Medulla oblongata (tissue), 1 donor: ENCODE results near the gene PCLAF.
"Not testable (repeated sequence)": the region's sequence is repeated elsewhere in the genome, so short reads cannot be mapped to it uniquely, and the experiment has no call there.

Experiments
- DNase-seq: peaks from one replicate; pipeline ENCODE4 v3.0.0-alpha.2; 2015; ENCODE audit errors: extremely low spot score

Gene PCLAF, protein sequence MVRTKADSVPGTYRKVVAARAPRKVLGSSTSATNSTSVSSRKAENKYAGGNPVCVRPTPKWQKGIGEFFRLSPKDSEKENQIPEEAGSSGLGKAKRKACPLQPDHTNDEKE

DNA sequence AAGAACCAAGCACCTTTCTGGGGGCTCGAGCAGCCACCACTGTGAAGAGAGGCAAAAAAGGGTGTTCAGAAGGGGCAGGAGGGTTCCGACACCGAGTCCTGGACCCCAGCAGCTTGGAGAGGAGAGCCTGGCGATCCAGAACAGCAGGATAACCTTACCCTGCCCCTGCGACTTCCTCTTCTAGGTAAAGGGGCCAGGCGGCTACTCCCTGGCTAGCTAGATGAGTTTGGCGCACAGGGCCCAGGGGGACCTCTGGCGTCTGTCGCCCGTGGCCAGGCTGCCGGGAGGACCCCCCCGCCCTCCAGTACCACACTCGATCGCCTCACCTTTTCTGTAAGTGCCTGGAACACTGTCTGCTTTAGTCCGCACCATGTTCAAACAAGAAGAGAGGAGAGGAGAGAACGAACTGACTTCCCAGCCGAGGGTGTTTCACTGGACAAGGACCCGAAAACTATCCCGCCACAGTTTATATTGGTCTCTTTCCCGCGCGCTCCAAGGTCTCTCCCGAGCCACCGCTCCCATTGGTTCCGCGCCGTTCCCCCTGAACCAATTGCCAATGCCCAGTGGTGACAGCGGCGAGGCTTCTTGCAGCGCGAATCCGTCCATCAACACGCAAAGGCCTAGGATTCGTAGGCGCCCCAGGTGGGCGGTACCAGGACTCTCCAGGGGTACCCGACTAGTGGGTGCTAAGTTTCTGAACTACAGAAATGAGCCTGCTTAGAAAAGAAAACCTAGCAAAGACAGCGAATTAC is at the start of gene PCLAF:
TSS of gene PCLAF (minus strand) at position 442 of the 752 bp plus-strand sequence. CDS start at position 372, 70 bp downstream.
- peak; percentile 97 for DNase-seq

DNA sequence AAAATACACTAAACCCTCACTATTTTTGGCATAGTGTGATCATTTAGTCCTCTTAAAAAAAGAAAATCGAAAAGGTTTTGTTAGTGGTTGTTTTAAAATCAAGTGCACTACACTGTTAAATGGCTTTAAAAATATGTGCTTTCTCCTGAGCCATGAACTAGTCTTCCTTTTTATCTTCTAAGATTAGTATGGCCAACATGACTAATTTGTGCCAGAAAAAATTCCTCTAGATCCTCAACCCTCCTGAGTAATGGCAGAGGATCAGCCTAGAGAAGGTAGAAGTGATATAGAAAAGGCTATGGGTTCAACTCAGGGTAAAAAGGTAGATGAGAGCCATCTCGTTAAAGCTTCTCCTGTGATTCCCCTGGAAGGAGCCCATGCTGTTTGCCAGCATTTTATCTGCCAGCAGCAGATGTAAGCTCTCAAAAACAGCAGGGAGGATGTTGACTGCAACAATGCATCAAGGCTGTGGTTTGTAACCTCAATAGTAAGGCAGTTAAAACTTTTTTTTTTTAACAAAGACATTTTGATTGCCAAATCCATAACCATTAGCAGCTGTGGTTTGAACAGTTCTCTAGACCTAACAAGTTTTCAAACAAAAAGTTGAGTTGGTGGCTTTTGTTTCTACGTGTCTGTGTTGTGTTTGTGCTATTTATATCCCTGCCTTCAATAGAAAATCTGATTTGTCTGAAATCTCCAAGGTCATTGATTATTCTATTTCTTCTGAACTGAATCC is 48.9 kb upstream of the PCLAF start:
- no peak for DNase-seq

DNA sequence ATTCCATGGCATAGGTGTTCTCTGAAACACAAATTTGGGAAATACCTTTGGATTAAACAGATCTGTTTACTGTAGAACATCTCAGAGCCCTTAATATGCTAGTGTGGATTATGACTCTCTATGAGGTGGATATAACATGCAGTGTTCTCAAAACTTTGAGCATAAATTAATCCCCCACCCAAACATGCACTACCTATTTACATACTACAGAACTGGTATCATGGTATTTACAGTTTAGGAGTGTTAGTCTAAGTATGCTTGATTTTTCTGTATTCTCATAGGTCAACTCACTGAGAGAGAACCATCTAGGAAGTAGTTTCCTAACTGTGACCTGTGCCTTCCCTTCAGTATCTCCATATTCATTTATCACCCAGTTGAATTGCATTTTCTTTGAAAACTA is 48.2 kb upstream of the PCLAF start:
- no peak for DNase-seq

DNA sequence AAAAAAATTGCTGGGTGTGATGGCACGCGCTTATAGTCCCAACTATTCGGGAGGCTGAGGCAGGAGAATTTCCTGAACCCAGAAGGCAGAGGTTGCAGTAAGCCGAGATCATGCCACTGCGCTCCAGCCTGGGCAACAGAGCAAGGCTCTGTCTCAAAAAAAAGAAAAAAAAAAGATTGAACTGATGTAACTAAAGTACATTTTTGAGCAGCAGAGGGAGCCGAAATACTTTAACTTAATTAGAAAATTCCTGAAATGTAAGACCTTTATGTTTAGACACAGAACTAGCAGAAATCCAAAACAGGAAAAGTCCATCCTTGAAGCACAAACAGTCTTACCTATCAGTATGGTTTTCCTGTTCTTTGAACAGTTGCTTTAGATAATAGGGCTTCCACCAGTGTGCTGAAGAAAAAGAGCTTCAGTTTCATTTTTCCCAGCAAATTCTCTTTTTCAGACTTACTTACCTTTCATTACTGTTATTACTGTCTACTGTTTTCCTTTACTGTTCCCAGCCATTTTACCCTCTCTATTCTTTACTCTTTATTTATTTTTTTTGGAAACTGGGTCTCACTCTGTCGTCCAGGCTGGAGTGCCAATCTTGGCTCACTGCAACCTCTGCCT is 45.7 kb upstream of the PCLAF start:
- peak; percentile 62 for DNase-seq

DNA sequence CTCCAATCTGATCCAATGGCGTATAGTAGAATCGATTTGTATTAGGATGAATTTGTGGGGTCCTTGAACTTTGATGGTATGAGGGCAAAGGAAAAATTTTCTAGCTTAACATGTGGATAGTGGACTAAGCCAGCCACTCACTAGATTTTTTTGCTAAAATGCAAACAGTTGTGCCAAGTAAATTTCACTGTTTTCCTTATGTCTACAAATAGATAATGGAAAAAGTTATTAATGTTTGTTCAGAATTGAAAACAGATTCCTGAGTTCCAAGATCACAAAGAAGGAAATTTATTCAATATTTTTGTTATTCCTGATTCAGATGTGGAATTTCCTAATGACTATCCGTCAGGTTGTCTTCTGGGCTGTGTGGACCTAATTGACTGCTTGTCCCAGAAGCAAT is 44.0 kb upstream of the PCLAF start:
- no peak for DNase-seq

DNA sequence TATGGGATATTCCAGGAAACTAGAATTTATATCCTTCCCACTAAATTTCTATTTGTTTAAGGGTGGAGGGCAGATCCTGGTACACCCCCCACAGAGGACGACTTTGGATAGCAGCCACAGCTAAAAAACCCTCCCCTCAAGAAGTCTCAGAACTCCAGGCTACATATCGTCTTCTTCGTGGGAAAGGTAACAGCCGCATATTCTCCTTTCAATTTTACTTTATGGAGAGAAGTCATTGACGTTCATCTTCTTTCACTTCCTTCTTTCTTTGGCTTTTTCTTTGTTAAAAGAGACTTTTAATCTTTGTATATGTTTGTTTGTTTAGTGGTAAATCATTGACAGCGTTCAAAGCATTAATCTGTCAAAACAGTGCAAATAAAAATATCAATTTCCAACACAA is 42.7 kb upstream of the PCLAF start:
- no peak for DNase-seq

DNA sequence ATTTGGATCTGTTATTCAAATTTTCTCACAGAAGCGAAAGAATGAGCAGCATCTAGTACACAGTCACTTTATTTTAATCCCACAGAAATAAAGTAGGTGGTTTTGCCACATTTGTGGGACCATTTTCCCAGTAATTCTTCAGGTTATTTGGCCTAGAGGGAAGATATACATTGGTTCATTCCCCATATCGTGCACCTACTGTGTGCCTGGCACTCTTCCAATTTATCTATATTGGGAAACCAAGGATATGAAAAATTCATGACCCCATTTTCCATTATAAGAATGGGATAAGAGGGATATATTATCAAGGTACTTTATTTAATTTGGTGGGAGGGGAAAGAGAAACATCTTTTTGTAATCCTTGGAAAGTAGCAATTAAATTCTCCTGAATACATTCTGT is 41.5 kb upstream of the PCLAF start:
- DNase-seq: no peak

DNA sequence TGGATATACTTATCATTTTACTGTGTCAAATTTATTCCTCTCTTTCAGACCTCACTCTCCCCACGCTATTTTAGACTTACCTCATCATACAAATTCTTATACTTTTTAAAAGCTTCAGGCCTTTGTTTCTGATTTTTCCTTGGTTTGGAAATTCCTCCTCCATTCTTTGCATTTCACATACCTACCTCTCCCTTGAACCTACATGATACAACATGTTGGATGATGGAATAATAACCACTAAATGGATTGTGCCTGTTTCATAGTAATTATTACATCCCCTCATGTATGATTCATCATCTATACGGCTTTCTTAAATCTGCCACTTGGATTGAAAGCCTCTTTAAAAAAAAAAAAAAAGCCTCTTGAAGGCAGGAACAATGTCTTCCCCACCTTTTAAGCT is 31.0 kb upstream of the PCLAF start:
- DNase-seq: no peak

DNA sequence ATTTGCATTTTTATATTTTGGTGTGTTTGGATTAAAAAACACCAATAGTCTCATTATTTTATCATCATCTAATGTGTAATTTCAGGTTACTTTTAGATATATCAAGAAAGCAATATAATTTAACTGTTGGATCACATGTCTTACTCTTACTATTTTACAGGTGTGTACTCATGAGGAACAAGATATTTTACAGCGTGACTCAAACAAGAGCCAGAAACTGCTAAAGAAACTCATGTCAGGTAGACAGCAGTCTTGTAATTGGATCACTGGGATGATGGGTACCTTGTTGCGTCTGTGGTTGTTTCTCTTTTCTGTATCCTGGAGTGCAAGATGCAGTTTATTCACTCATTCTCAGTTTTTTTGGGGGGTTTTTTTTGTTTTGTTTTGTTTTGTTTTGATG is 19.3 kb upstream of the PCLAF start:
- DNase-seq: no peak

DNA sequence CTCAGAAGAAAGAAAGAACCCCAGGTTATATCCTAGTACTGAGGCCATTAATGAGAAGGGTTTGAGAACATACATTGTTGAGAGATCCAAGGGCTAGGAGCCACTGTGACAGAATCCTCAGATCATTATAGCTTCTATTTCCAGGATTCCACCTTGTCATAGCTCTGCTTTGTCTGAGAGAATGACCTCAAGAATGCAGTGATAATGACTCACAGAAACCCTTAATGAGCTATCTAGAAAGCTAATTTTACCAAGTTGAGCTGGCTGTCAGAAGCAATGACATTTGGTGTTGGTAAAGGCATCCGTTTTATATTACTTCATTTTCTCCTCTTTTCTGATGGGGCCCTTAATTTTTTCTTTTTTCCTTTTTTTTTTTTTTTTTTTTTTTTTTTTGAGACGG is 17.3 kb upstream of the PCLAF start:
- no peak for DNase-seq

DNA sequence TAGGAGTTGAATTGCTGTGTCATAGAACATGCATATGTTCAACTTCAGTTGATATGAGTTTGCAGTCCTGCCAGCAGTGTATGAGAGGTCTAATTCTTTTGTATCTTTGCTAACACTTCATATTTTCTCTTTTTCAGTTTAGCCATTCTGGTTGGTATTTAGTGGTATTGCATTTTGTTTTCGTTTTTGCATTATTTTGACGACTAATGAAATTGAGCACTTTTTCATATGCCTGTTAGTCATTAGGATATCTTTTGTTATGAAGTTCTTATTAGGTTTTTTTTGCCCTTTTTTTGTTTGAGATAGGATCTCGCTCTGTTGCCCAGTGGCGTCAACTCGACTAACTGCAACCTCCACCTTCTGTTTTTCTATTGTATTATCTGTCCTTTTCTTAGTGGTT is 15.5 kb upstream of the PCLAF start:
- no peak for DNase-seq

DNA sequence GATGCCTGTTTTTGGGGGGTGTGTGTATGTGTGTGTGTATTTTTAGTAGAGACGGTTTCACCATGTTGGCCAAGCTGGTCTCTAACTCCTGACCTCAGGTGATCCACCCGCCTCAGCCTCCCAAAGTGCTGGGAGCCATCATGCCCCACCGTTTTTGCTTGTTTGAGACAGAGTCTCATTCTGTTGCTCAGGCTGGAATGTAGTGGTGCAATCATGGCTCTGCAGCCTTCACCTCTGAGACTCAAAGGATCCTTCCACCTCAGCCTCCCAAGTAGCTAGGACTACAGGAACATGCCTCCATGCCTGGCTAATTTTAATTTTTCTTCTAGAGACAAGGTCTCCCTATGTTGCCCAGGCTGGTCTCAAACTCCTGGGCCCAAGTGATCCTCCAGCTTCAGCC is 11.2 kb upstream of the PCLAF start:
- DNase-seq: not testable (repeated sequence)

DNA sequence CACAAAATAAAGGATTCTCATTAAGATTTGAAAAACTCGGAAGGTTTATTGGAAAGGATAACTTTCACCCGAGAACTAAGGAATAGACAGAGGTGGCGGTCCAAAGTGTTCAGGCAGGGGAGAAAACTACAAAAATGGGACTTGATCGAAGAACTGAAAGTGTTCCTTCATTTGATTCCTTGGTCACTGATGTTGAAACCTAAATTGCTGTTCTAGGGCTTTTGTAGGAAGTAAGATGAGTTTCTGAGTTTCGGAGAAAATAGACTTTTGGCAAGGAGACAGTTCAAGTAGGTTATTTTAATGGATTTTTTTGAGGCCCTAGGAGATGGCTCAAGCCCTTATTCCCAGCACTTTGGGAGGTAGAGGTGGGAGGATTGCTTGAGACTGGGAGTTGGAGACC is 7.8 kb upstream of the PCLAF start:
- no peak for DNase-seq

DNA sequence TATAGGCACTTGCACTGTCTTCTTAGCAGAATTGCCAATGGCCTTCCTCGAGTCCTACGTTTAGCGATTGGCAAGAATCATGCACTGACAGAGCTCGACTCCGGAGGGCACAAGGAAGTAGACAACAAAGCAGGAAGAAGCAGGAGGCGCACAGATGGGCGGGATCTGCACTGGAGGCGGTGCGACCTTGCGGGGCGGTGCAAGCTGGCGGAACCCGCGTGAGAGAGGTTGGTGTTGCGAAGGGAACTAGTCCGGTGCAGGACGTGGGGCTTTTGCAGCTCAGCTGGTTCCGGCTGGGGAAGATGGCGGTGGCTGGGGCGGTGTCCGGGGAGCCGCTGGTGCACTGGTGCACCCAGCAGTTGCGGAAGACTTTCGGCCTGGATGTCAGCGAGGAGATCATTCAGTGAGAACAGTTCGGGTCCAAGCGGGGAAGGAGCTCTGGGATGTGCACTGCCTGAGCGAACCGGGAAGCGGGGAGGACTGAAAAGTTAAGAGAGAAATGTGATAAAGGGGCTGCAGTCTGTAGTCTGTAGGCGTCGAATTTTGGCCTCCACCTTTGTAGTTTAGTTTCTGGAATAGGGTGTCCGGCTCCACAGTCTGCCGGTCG is 6.4 kb upstream of the PCLAF start, which contains the start of gene TRIP4:
TSS of gene TRIP4 (plus strand) at position 275 of the 607 bp plus-strand sequence. CDS start at position 303, 28 bp downstream.
- DNase-seq: peak; percentile 94

DNA sequence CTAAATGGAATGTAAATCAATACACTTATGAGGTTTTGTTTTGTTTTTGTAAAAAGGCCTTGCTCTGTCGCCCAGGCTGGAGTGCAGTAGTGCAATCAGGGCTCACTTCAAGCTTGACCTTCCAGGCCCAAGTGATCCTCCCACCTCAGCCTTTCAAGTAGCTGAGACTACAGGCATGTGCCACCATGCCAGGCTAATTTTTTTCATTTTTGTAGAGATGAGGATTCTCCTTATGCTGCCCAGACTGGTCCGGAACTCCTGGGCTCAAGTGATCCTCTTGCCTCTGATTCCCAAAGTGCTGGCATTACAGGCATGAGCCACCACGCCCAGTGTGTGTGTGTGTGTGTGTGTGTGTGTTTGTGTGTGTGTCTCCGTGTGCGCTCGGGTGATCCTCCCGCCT is 5.0 kb upstream of the PCLAF start:
- DNase-seq: no peak

DNA sequence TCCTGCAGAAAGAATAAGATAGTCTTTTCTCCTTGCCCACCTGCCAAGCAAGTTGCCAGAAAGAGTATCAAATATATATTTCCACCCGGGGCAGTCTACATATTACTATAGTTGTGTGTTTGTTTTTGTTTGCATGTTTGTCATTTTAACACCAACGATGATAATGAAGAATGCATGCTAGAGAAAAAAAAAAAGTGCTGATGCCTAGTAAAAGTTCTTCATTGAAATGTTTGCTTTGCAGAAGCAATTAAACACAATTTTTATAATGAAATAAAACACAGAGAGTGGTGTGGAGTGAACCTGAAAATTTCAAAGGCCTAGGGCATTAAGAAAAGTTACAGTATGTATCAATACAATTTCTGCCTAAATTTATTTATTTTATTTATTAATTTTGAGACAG is 2.5 kb upstream of the PCLAF start:
- DNase-seq: no peak

DNA sequence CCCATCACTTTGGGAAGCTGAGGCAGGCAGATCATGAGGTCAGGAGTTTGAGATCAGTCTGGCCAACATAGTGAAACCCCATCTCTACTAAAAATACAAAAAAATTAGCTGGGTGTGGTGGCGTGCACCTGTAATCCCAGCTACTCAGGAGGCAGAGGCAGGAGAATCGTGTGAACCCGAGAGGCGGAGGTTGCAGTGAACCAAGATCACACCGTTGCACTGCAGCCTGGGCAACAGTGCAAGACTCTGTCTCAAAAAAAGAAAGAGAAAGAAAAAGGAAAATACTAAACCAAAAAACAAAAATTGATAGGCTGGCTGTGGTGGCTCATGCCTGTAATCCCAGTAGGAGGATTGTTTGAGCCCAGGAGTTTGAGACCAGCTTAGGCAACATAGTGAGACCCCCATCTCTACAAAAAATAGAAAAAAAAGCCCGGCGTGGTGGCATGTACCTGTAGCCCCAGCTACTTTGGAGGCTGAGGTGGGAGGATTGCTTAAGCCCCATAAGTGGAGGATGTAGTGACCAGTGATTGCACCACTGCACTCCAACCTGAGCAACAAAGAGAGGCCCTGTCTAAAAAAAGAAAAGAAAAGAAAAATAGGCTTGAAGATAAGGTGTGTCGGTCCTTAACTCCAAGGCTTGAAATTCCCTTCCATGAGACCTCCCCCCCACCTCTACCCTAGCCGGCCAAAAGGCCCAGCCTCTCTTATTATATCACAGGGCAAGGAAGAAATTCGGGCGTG is 941 bp downstream of the PCLAF start:
- DNase-seq: not testable (repeated sequence)

DNA sequence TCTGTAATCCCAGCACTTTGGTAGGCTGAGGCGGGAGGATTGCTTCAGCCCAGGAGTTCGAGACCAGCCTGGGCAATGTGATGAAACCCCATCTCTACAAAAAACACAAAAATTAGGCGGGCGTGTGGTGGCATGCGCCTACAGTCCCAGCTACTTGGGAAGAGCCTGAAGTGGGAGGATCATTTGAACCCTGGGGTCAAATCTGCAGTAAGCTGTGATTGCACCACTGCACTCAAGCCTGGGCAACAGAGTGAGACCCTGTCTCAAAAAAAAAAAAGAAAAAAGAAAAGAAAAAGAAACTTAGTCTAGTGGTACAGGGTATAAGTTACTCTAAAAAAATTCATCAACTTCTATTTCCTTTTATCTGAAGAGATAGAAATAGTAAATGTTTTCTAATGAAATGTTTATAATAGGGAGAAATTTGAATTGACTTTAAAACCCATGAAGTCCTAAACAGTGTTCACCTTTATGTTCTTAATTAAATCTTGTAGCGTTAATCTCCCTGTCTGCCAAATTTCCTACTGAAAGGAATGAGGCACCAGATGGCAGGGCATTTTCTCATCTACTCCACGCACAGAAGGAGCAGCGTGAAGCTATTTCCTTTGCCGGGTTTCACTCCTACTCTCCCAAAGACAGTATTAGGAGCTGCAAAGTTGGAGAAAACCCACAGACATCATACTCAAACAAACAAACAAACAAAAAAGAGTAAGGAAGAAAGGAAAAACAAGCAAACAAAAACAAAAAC is 1.9 kb downstream of the PCLAF start:
- DNase-seq: no peak

DNA sequence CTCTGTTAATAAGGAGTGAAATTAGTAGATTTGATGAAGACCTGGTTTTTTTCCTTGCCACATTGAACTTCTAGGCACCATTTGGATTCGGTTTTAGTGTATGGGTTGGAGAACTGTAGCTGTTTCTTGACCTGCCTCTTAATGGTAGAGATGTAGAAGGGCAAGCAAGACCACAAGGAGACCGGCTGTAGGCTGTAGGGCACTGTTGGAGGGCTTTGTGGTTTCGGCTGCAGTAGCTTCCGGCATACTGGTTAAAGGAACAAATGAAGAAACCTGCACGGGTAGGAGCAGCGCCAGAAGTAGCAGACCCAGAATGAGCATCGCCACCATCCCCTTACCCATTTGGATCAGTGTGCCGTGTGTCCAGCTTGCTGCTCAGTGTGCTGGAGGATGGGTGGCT is 7.9 kb downstream of the PCLAF start:
- DNase-seq: no peak

DNA sequence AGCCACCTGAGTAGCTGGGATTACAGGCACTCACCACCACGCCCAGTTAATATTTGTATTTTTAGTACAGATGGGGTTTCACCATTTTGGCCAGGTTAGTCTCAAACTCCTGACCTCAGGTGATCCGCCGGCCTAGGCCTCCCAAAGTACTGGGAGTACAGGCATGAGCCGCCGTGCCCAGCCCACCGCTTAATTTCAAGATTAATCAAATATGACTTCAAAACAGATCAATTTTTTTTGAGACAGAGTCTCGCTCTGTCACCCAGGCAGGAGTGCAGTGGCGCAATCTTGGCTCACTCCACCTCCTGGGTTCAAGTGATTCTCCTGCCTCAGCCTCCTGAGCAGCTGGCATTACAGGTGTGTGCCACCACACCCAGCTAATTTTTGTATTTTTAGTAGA is 9.9 kb downstream of the PCLAF start:
- DNase-seq: not testable (repeated sequence)
